ENCODE measurements around the gene CCPG1.

CCPG1 gene

DNA sequence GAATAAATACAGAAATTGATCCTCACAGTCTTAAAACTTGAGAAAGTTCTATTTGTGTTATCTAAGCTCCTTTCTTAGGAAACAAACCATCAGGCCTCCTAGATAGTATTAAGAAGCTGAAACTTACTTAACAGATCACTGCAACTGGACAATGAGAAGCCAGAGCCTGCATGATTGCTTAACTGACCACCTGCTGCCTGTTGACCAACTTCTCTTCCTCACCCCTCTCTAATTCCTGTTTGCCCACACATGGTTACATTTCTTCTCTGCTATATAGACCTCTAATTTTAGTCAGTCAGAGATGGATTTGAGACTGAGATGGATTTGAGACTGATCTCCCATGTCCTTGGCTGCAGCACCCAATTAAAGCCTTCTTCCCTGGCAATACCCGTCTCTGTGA, 13.5 kb downstream of the CCPG1 start:
- CTCF ChIA-PET, result interaction anchor here (0.6 kb wide), 1 partner anchor 177 kb away, joined by 4 read pairs; no protein-coding TSS in a partner anchor

DNA sequence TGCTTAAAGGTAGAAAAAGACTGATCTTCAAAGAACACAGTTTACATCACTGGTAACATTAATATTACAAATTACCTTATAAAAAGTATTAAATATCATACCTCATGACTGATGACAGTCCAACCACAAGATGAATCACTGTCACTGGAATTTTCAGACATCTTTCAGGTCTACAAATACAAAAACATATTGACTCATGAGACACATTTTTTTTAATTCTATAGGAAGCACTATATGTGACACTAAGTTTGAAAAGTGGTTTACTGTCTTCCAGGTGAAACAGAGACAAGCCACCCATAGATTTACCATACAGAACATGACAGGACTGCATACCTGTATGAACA, 18.9 kb downstream of the CCPG1 start:
- H3K4me1 ChIP-seq (ENCODE audit: control insufficient read depth, insufficient read depth, low read length), result peaks cover 2% of the 10 kb centered on the region; the same call in 1 of the 2 replicates
- no peak overlapping the region for H3K27ac ChIP-seq (ENCODE audit: extremely low read depth, low read depth, low read length)
- no peaks in the 10 kb centered on the region for H3K9me3 ChIP-seq (ENCODE audit: control insufficient read depth, insufficient read depth, low read depth, low read length)
- no peak overlapping the region for H3K4me3 ChIP-seq (ENCODE audit: low read depth, low read length)
- CTCF ChIA-PET, result no interaction called here
- POLR2A ChIA-PET, result no interaction called here
- TF ChIP-seq ZBTB1 (tag by site-specific recombination; IDR thresholded peaks at IDR 0.05), result no peak
- TF ChIP-seq, protein P1, sequence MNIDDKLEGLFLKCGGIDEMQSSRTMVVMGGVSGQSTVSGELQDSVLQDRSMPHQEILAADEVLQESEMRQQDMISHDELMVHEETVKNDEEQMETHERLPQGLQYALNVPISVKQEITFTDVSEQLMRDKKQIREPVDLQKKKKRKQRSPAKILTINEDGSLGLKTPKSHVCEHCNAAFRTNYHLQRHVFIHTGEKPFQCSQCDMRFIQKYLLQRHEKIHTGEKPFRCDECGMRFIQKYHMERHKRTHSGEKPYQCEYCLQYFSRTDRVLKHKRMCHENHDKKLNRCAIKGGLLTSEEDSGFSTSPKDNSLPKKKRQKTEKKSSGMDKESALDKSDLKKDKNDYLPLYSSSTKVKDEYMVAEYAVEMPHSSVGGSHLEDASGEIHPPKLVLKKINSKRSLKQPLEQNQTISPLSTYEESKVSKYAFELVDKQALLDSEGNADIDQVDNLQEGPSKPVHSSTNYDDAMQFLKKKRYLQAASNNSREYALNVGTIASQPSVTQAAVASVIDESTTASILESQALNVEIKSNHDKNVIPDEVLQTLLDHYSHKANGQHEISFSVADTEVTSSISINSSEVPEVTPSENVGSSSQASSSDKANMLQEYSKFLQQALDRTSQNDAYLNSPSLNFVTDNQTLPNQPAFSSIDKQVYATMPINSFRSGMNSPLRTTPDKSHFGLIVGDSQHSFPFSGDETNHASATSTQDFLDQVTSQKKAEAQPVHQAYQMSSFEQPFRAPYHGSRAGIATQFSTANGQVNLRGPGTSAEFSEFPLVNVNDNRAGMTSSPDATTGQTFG (tag by site-specific recombination; IDR thresholded peaks at IDR 0.05; ENCODE audit: borderline replicate concordance), result no peak
- TF ChIP-seq, protein P2, sequence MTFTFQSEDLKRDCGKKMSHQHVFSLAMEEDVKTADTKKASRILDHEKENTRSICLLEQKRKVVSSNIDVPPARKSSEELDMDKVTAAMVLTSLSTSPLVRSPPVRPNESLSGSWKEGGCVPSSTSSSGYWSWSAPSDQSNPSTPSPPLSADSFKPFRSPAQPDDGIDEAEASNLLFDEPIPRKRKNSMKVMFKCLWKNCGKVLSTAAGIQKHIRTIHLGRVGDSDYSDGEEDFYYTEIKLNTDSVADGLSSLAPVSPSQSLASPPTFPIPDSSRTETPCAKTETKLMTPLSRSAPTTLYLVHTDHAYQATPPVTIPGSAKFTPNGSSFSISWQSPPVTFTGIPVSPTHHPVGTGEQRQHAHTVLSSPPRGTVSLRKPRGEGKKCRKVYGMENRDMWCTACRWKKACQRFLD (tag by site-specific recombination; IDR thresholded peaks at IDR 0.05), result no peak
- TF ChIP-seq, protein P3, sequence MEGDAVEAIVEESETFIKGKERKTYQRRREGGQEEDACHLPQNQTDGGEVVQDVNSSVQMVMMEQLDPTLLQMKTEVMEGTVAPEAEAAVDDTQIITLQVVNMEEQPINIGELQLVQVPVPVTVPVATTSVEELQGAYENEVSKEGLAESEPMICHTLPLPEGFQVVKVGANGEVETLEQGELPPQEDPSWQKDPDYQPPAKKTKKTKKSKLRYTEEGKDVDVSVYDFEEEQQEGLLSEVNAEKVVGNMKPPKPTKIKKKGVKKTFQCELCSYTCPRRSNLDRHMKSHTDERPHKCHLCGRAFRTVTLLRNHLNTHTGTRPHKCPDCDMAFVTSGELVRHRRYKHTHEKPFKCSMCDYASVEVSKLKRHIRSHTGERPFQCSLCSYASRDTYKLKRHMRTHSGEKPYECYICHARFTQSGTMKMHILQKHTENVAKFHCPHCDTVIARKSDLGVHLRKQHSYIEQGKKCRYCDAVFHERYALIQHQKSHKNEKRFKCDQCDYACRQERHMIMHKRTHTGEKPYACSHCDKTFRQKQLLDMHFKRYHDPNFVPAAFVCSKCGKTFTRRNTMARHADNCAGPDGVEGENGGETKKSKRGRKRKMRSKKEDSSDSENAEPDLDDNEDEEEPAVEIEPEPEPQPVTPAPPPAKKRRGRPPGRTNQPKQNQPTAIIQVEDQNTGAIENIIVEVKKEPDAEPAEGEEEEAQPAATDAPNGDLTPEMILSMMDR (tag by site-specific recombination; IDR thresholded peaks at IDR 0.05), result no peak
- TF ChIP-seq ZNF266 (tag by site-specific recombination; IDR thresholded peaks at IDR 0.05; ENCODE audit: low read depth), result no peak
- TF ChIP-seq ZNF138 (tag by site-specific recombination; IDR thresholded peaks at IDR 0.05; ENCODE audit: borderline replicate concordance), result no peak
- no peak for TF ChIP-seq ZBTB8A (tag by site-specific recombination; IDR thresholded peaks at IDR 0.05)
- TF ChIP-seq ZNF274 (IDR thresholded peaks at IDR 0.05; ENCODE audit: low read length), result no peak
- TF ChIP-seq ZNF274 (tag by site-specific recombination; IDR thresholded peaks at IDR 0.05; ENCODE audit: borderline replicate concordance), result no peak
- TF ChIP-seq GLI4 (tag by site-specific recombination; IDR thresholded peaks at IDR 0.05), result no peak
- H3K36me3 ChIP-seq (ENCODE audit: control insufficient read depth in 2 of 2, insufficient read depth in 1 of 2, low read length in 2 of 2), result peaks cover 4 to 5% of the 10 kb centered on the region in 2 experiments; a peak in 2 of 3 replicates

More for the DNA sequence above, 13.5 kb downstream of the CCPG1 start:
- H3K36me3 ChIP-seq (ENCODE audit: control insufficient read depth in 2 of 2, insufficient read depth in 1 of 2, low read length in 2 of 2), result no peaks in the 10 kb centered on the region; a peak in 1 of 3 replicates
- 0 out of 2 replicates have a peak, but pooled peaks have one; percentile 32 for TF ChIP-seq SCRT2 (tag by site-specific recombination; IDR thresholded peaks at IDR 0.05)
- TF ChIP-seq, protein P3 (tag by site-specific recombination; IDR thresholded peaks at IDR 0.05), result no peak
- TF ChIP-seq ZNF530 (tag by site-specific recombination; IDR thresholded peaks at IDR 0.05; ENCODE audit: low read depth), result no peak
- no peak for TF ChIP-seq HOXD13 (CRISPR knock-in tag; IDR thresholded peaks at IDR 0.05; ENCODE audit: borderline replicate concordance)
- no peak for TF ChIP-seq MZF1 (tag by site-specific recombination; IDR thresholded peaks at IDR 0.05; ENCODE audit: borderline replicate concordance)
- POLR2A ChIA-PET, result no interaction called here
- H3K4me1 ChIP-seq (ENCODE audit: control insufficient read depth, insufficient read depth, low read length), result peaks cover 9% of the 10 kb centered on the region; the same call in 1 of the 2 replicates
- H3K4me3 ChIP-seq (ENCODE audit: low read depth, low read length), result no peak overlapping the region
- H3K9me3 ChIP-seq (ENCODE audit: control insufficient read depth, insufficient read depth, low read depth, low read length), result no peaks in the 10 kb centered on the region
- no peak overlapping the region for H3K27ac ChIP-seq (ENCODE audit: extremely low read depth, low read depth, low read length)
